Measurements from ENCODE around the gene SYT7. TPM values are rescaled to one million over a fixed set of nuclear protein-coding genes. Genes with fewer than 3 reads are reported as not detected.

The SYT7 gene
- total RNA-seq, 1 donor from 2014 or later, result 93.6 TPM

- Mint-ChIP-seq H3K27me3 (ENCODE audit: unreplicated experiment) (peaks cover 23% of the 10 kb centered on the region), H3K4me3 (ENCODE audit: unreplicated experiment) (peak overlapping the region; percentile 87), H3K27ac (ENCODE audit: unreplicated experiment) (peak overlapping the region; percentile 79), H3K36me3 (ENCODE audit: unreplicated experiment) (no peaks in the 10 kb centered on the region), H3K9me3 (ENCODE audit: unreplicated experiment) (peaks cover 16% of the 10 kb centered on the region), H3K4me1 (ENCODE audit: low read depth, unreplicated experiment) (peaks cover 45% of the 10 kb centered on the region)
- TF ChIP-seq, protein P1, sequence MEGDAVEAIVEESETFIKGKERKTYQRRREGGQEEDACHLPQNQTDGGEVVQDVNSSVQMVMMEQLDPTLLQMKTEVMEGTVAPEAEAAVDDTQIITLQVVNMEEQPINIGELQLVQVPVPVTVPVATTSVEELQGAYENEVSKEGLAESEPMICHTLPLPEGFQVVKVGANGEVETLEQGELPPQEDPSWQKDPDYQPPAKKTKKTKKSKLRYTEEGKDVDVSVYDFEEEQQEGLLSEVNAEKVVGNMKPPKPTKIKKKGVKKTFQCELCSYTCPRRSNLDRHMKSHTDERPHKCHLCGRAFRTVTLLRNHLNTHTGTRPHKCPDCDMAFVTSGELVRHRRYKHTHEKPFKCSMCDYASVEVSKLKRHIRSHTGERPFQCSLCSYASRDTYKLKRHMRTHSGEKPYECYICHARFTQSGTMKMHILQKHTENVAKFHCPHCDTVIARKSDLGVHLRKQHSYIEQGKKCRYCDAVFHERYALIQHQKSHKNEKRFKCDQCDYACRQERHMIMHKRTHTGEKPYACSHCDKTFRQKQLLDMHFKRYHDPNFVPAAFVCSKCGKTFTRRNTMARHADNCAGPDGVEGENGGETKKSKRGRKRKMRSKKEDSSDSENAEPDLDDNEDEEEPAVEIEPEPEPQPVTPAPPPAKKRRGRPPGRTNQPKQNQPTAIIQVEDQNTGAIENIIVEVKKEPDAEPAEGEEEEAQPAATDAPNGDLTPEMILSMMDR (IDR thresholded peaks at IDR 0.05; ENCODE audit: partially characterized antibody, unreplicated experiment), result peak; percentile 66
- peak; percentile 80 for DNase-seq
Measured at GRCh38 chr11:61555051-61555969, 25.6 kb downstream of the SYT7 start.

DNA sequence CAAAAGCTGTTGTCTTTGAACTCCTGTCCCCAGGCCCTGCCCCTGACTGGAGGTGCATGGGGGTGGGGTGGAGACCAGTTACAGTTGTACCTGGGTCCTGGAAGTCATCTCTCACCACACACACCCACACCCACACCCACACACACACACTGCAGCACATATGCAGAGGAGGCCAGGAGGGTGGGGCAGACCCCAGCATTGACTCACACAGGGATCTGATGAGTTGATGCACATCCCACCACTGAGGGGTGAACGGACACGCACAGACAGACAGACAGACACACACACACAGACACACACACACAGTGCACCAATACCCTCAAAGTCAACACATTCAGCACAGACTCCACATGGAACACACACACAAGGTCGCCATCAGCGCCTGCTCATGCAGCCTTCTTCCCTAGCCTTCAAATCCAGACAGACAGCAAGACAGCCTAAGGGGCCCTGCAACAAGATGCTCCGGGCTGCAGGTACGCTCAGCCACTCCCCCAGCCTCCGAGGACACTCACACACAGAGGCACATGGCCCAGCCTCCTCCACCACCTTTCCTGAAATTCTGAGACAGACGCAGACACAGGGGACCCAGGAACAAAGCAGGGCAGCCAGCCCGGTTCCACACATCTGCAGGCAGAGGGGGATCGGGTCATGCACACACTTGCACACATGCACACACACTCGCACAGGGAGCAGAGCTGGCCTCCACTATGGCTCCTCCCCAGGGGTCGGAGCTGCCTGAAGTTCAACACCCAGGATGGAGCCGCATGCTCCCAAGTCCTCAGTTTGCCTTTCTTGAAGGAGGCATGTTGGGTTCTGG, 26.5 kb downstream of the SYT7 start:
- no peak for DNase-seq
- Mint-ChIP-seq H3K36me3 (ENCODE audit: unreplicated experiment) (no peaks in the 10 kb centered on the region), H3K4me3 (ENCODE audit: unreplicated experiment) (peak overlapping the region; percentile 87), H3K9me3 (ENCODE audit: unreplicated experiment) (peaks cover 16% of the 10 kb centered on the region), H3K4me1 (ENCODE audit: low read depth, unreplicated experiment) (peaks cover 46% of the 10 kb centered on the region), H3K27ac (ENCODE audit: unreplicated experiment) (peak overlapping the region; percentile 98), H3K27me3 (ENCODE audit: unreplicated experiment) (peaks cover 23% of the 10 kb centered on the region)
- TF ChIP-seq, protein P1 (IDR thresholded peaks at IDR 0.05; ENCODE audit: partially characterized antibody, unreplicated experiment), result no peak

DNA sequence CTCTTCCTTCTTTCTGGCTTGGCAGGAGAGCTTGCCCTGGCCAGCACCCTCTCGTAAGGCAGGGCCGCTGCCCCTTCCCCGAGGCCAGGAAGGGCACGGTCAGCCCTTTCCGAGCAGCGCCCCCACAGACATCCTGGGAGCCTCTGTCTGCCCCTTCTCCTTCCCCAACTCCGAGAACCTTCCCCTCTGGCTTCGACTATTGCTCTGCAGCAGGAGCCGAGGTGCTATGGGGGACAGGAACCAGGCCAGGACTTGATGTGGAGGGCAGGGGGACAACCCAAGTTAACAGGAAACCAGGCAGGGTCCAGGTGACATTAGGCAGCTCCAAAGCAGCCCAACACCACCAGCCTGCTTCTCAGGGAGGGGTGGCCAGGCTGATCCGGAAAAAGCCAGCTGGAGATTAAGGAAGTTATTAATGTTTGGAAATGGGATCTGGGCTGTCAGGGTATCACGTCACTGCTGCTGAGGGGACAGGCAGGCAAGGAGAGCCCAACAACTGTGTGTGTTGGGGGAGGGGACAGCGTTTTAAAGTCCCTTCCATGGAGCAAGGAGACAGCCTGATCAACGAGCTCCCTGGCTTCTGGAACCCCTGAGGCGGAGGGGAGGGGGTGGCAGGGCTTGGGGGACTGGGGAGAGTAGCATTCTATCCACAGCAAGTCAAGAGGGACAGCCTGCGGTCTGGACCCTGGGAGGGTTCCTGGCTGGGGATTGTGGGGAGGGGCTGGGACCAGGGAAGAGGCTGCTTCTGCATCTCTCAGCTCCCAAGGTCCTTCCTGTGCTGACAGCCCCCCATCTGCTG, 27.3 kb downstream of the SYT7 start:
- Mint-ChIP-seq H3K27ac (ENCODE audit: unreplicated experiment) (peak overlapping the region; percentile 98), H3K4me3 (ENCODE audit: unreplicated experiment) (peak overlapping the region; percentile 87), H3K4me1 (ENCODE audit: low read depth, unreplicated experiment) (peaks cover 48% of the 10 kb centered on the region), H3K9me3 (ENCODE audit: unreplicated experiment) (peaks cover 16% of the 10 kb centered on the region), H3K27me3 (ENCODE audit: unreplicated experiment) (peaks cover 20% of the 10 kb centered on the region), H3K36me3 (ENCODE audit: unreplicated experiment) (no peaks in the 10 kb centered on the region)
- DNase-seq, result peak; percentile 65
- TF ChIP-seq, protein P1 (IDR thresholded peaks at IDR 0.05; ENCODE audit: partially characterized antibody, unreplicated experiment), result no peak

DNA sequence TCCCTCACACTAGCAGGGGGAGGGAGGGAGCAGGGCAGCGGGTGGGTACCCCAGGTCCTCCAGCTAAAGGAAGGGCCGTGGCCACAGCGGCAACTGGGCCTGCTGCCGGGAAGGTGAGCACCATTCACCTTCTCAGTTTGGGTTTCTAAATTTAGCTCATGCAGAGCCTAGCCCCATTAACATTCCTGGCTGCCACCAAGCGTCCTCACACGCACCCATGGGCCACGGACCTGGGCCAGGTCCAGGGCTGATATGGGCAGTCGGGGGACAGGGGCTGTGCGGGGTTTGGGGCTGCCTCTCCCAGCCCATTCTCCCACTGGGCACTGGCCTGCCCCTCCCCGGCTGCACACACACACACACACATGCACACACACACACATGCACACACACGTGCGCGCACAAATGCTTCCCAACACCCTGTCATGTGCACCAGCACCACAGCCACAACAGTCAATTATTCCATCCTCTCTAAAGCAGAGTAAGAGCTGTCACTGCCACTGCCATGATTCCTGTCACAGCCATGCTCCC, 28.7 kb downstream of the SYT7 start:
- Mint-ChIP-seq H3K4me1 (ENCODE audit: low read depth, unreplicated experiment) (peaks cover 42% of the 10 kb centered on the region), H3K9me3 (ENCODE audit: unreplicated experiment) (peaks cover 12% of the 10 kb centered on the region), H3K27ac (ENCODE audit: unreplicated experiment) (no peak overlapping the region), H3K36me3 (ENCODE audit: unreplicated experiment) (no peaks in the 10 kb centered on the region), H3K27me3 (ENCODE audit: unreplicated experiment) (peaks cover 17% of the 10 kb centered on the region), H3K4me3 (ENCODE audit: unreplicated experiment) (no peak overlapping the region)
- TF ChIP-seq, protein P1 (IDR thresholded peaks at IDR 0.05; ENCODE audit: partially characterized antibody, unreplicated experiment), result no peak
- no peak for DNase-seq

Measured in glutamatergic neuron (in vitro differentiated cells).